NCI-H510A (cell line): Measurements from ENCODE around the gene EME2.
"Not testable (repeated sequence)": the region's sequence is repeated elsewhere in the genome, so short reads cannot be mapped to it uniquely, and the experiment has no call there.

Experiments used
- DNase-seq: peaks from one replicate; lab custom pipeline; 2025; lab: John Stamatoyannopoulos, UW

Gene EME2

GRCh38 chr16:1791256-1791942 lies 18.8 kb downstream of the EME2 start:
- no peak for DNase-seq

GRCh38 chr16:1791943-1792812 lies 19.6 kb downstream of the EME2 start:
- DNase-seq = no peak

- no peak for DNase-seq
Measured at GRCh38 chr16:1792836-1793577, 20.4 kb downstream of the EME2 start.

GRCh38 chr16:1793578-1794220 lies 21.1 kb downstream of the EME2 start, which contains the start of gene IGFALS:
Gene IGFALS, minus strand, starts transcription at chr16:1793705. Its CDS starts 53 bp downstream, at chr16:1793652.
- DNase-seq = no peak

- peak; percentile 38 for DNase-seq
Measured at GRCh38 chr16:1794221-1794871, 21.7 kb downstream of the EME2 start.

- no peak for DNase-seq
Measured at GRCh38 chr16:1794908-1795666, 22.5 kb downstream of the EME2 start.

GRCh38 chr16:1799263-1799662 lies 26.7 kb downstream of the EME2 start:
- not testable (repeated sequence) for DNase-seq

GRCh38 chr16:1800701-1801100 lies 28.1 kb downstream of the EME2 start:
- DNase-seq = no peak

- no peak for DNase-seq
Measured at GRCh38 chr16:1807626-1808025, 35.0 kb downstream of the EME2 start.

- no peak for DNase-seq
Measured at GRCh38 chr16:1808691-1809090, 36.1 kb downstream of the EME2 start.

GRCh38 chr16:1809281-1809801 lies 36.7 kb downstream of the EME2 start:
- DNase-seq = no peak

GRCh38 chr16:1810106-1810505 lies 37.5 kb downstream of the EME2 start:
- no peak for DNase-seq

- DNase-seq = no peak
Measured at GRCh38 chr16:1810536-1810935, 37.9 kb downstream of the EME2 start.

- DNase-seq = no peak
Measured at GRCh38 chr16:1812732-1813163, 40.1 kb downstream of the EME2 start.

GRCh38 chr16:1815461-1815860 lies 42.9 kb downstream of the EME2 start:
- DNase-seq = no peak

GRCh38 chr16:1816396-1817275 lies 44.0 kb downstream of the EME2 start:
- DNase-seq = no peak

- DNase-seq = no peak
Measured at GRCh38 chr16:1817276-1817589, 44.6 kb downstream of the EME2 start.

- DNase-seq = no peak
Measured at GRCh38 chr16:1817716-1818115, 45.1 kb downstream of the EME2 start.

- DNase-seq = no peak
Measured at GRCh38 chr16:1818204-1818872, 45.7 kb downstream of the EME2 start.
